Osteocyte (in vitro differentiated cells): Measurements from ENCODE around the gene KIF5C. TPM values are rescaled to one million over a fixed set of nuclear protein-coding genes. Genes with fewer than 3 reads are reported as not detected.

Experiments used
- DNase-seq: peaks from one replicate; pipeline ENCODE4 v3.0.0; 2021; ENCODE audit warnings: mixed read lengths; ENCODE audit not compliant: unreplicated experiment; ENCODE audit errors: extremely low spot score
- H3K27ac Mint-ChIP-seq: one replicate; pipeline ENCODE4 v1.8.0; 2021; ENCODE audit warnings: mild to moderate bottlenecking, mixed read lengths; ENCODE audit not compliant: unreplicated experiment
- H3K27me3 Mint-ChIP-seq: one replicate; pipeline ENCODE4 v1.8.0; 2021; ENCODE audit warnings: mixed read lengths; ENCODE audit not compliant: unreplicated experiment
- H3K36me3 Mint-ChIP-seq: one replicate; pipeline ENCODE4 v1.8.0; 2021; ENCODE audit warnings: mixed read lengths; ENCODE audit not compliant: unreplicated experiment
- H3K4me1 Mint-ChIP-seq: one replicate; pipeline ENCODE4 v1.8.0; 2021; ENCODE audit warnings: mixed read lengths; ENCODE audit not compliant: unreplicated experiment
- H3K4me3 Mint-ChIP-seq: one replicate; pipeline ENCODE4 v1.8.0; 2021; ENCODE audit warnings: mild to moderate bottlenecking, moderate library complexity, mixed read lengths; ENCODE audit not compliant: unreplicated experiment
- H3K9me3 Mint-ChIP-seq: one replicate; pipeline ENCODE4 v1.8.0; 2021; ENCODE audit warnings: mixed read lengths; ENCODE audit not compliant: unreplicated experiment
- total RNA-seq: library from RNA; stranded (reverse); gene quantifications from 2 replicates; pipeline ENCODE4 v1.2.1, GENCODE V29; 2021
- TF ChIP-seq, protein P1 (sequence below): fragments of 200-600 bp; sonication (generic); IDR thresholded peaks from 2 replicates; pipeline ENCODE4 v1.5.0; 2021; ENCODE audit warnings: antibody characterized with exemption, mild to moderate bottlenecking, moderate library complexity

KIF5C gene
- total RNA-seq, 1 donor from 2014 or later, result 10.2 TPM

DNA sequence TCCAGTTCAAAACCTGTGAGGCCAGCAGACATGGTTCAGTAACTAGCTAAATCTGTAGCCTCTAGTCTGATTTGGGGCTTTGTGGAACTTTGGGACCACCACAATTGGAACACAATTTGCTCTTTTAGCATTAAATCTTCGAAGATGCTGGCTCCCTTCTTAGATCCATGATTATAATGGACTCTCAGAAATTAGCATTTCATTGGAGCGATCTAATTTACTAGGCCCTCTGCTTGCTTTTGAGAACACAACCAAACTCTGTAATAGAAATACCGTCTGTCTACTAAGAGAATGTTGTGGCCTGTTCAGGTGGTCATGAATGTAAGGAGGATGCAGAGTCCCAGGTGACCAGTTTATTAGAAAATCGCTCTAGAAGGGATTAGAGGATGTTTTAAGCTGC lies 93.3 kb downstream of the KIF5C start:
- no peaks in the 10 kb centered on the region for H3K27me3 Mint-ChIP-seq
- no peak overlapping the region for H3K27ac Mint-ChIP-seq
- no peak for DNase-seq
- H3K4me1 Mint-ChIP-seq, result no peaks in the 10 kb centered on the region
- no peaks in the 10 kb centered on the region for H3K36me3 Mint-ChIP-seq
- TF ChIP-seq, protein P1, sequence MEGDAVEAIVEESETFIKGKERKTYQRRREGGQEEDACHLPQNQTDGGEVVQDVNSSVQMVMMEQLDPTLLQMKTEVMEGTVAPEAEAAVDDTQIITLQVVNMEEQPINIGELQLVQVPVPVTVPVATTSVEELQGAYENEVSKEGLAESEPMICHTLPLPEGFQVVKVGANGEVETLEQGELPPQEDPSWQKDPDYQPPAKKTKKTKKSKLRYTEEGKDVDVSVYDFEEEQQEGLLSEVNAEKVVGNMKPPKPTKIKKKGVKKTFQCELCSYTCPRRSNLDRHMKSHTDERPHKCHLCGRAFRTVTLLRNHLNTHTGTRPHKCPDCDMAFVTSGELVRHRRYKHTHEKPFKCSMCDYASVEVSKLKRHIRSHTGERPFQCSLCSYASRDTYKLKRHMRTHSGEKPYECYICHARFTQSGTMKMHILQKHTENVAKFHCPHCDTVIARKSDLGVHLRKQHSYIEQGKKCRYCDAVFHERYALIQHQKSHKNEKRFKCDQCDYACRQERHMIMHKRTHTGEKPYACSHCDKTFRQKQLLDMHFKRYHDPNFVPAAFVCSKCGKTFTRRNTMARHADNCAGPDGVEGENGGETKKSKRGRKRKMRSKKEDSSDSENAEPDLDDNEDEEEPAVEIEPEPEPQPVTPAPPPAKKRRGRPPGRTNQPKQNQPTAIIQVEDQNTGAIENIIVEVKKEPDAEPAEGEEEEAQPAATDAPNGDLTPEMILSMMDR, result no peak
- H3K9me3 Mint-ChIP-seq, result no peaks in the 10 kb centered on the region
- H3K4me3 Mint-ChIP-seq, result no peak overlapping the region

DNA sequence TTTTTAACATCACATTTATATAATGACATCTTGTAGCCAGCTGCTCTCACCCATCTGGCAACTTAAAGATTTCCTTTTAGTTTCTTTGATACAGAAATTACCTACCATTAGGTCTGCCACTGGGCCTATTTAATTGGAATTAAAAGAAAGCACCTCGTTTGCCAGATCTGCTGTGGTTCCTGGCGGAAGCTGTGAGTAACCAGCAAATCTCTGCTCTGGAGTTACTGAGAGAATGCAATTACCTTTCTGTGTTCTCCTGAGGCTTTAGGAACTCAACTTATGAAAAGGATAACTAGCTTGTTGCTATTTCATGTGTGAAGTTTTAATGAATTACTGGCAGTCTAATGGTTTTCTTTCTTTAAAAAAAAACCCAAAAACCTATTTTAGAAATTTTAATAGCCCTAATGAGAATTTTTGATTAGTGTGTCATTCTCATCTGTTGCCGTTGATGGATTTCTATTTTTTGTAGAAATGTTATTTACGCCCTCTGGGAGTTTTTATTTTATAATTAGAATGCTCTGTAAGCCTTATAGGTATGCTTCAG lies 93.8 kb downstream of the KIF5C start:
- TF ChIP-seq, protein P1, result no peak
- Mint-ChIP-seq H3K36me3 (no peaks in the 10 kb centered on the region), H3K4me3 (no peak overlapping the region), H3K27me3 (no peaks in the 10 kb centered on the region), H3K27ac (no peak overlapping the region), H3K4me1 (no peaks in the 10 kb centered on the region), H3K9me3 (no peaks in the 10 kb centered on the region)
- DNase-seq, result no peak

DNA sequence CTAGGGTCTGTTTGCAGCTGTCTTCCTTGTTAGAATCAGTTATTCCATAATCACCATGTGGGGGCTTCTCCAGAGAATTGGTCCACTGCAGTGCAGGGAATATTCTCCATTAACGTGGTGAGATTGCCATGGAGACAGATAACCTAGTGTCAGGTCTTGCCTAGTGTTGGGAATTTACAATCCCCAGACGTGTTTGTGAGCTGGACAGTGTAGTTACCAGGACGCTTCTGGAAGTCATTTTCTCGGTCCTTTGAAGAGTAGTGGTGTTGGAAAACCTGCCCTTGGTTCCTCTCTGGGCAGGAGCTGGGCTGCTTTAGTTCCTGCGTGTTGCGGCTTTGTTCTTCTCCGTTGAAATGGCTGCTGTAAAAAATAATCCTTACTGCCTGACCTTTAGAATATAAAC lies 94.6 kb downstream of the KIF5C start:
- no peaks in the 10 kb centered on the region for H3K4me1 Mint-ChIP-seq
- no peak overlapping the region for H3K27ac Mint-ChIP-seq
- TF ChIP-seq, protein P1, result no peak
- DNase-seq, result no peak
- no peaks in the 10 kb centered on the region for H3K36me3 Mint-ChIP-seq
- no peaks in the 10 kb centered on the region for H3K9me3 Mint-ChIP-seq
- H3K27me3 Mint-ChIP-seq, result no peaks in the 10 kb centered on the region
- H3K4me3 Mint-ChIP-seq, result no peak overlapping the region

DNA sequence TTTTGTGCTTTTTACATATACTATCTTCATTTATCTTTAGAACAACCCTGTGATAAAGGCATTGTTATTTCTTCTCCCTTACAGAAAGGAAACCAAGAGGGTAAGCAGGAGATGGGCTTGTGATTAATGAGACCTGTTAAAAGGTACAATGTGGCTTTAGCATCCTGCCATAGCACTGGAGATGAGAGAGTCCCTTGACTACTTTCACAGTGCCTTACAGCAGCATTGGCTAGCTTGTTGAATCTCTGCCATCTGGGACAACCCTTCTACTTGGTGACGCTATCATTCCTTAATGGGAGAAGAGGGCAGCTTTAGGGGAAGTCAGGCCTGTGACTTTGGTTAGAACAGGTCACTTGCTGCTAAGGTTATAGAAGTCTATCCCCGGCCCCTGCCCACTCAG lies 95.4 kb downstream of the KIF5C start:
- Mint-ChIP-seq H3K4me3 (no peak overlapping the region), H3K36me3 (no peaks in the 10 kb centered on the region), H3K9me3 (no peaks in the 10 kb centered on the region), H3K27ac (no peak overlapping the region), H3K4me1 (no peaks in the 10 kb centered on the region), H3K27me3 (no peaks in the 10 kb centered on the region)
- TF ChIP-seq, protein P1, result no peak
- DNase-seq, result no peak

DNA sequence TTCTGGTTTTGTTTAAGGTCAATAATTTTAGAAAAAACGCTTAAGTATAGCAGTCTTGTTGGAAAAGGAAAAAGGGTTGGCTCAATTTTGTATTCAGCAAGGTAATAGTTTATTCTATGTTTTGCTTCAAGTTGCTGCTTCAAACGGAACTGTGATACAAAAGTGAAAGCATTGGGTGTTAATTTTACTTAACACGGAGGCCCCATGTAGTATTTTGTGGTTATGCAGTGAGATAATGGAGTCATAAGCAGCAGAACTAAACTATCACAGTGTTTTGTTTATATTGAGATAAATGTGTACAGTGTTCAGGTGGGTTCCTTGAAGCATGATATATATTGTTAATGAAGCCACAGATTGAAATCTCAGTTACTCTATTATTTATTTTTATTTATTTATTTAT lies 96.5 kb downstream of the KIF5C start:
- H3K9me3 Mint-ChIP-seq, result no peaks in the 10 kb centered on the region
- no peak overlapping the region for H3K4me3 Mint-ChIP-seq
- H3K27me3 Mint-ChIP-seq, result no peaks in the 10 kb centered on the region
- no peaks in the 10 kb centered on the region for H3K4me1 Mint-ChIP-seq
- TF ChIP-seq, protein P1, result no peak
- DNase-seq, result no peak
- H3K36me3 Mint-ChIP-seq, result peaks cover 1% of the 10 kb centered on the region
- no peak overlapping the region for H3K27ac Mint-ChIP-seq
